Testis (tissue), 2 donors: ENCODE data around the gene IMMP2L.

Experiments used
- CTCF ChIP-seq, 3 experiments: fragments of 450-650 bp in 2 of 3; fragments of 200-600 bp in 1 of 3; sonication (generic) in 1 of 3; IDR thresholded peaks; one replicate each; pipeline ENCODE4 v1.5.1; 2016 to 2019; ENCODE audit warnings: antibody characterized with exemption in 3 of 3, mild to moderate bottlenecking in 2 of 3, moderate library complexity in 1 of 3
- POLR2A ChIP-seq: fragments of 450-650 bp; IDR thresholded peaks from one replicate; pipeline ENCODE4 v1.6.1; 2017; ENCODE audit warnings: antibody characterized with exemption, mild to moderate bottlenecking, moderate library complexity

GRCh38 chr7:111358915-111359314 is 203.4 kb downstream of the IMMP2L start:
- TF ChIP-seq CTCF (IDR thresholded peaks at IDR 0.05), result no peak
- TF ChIP-seq POLR2A, result no peak
